Neural crest cell (in vitro differentiated cells): ENCODE measurements around the gene KCNIP3. TPM values are rescaled to one million over a fixed set of nuclear protein-coding genes. Genes with fewer than 3 reads are reported as not detected.

Experiments used
- DNase-seq: peaks from one replicate; pipeline ENCODE4 v3.0.0; 2021; ENCODE audit warnings: low read depth, mixed read lengths, low spot score
- H3K27ac Mint-ChIP-seq: one replicate; pipeline ENCODE4 v1.8.0; 2021; ENCODE audit warnings: mild to moderate bottlenecking, mixed read lengths; ENCODE audit not compliant: unreplicated experiment
- H3K27me3 Mint-ChIP-seq: 2 replicates; pipeline ENCODE4 v1.8.0; 2021; ENCODE audit warnings: low read depth, mild to moderate bottlenecking, mixed read lengths
- H3K36me3 Mint-ChIP-seq: 2 replicates; pipeline ENCODE4 v1.8.0; 2021; ENCODE audit warnings: low read depth, mild to moderate bottlenecking, mixed read lengths
- H3K4me1 Mint-ChIP-seq: 2 replicates; pipeline ENCODE4 v1.8.0; 2021; ENCODE audit warnings: mixed read lengths
- H3K4me3 Mint-ChIP-seq: one replicate; pipeline ENCODE4 v1.8.0; 2021; ENCODE audit warnings: mild to moderate bottlenecking, mixed read lengths
- H3K9me3 Mint-ChIP-seq: 2 replicates; pipeline ENCODE4 v1.8.0; 2021; ENCODE audit warnings: mixed read lengths
- CTCF ChIP-seq: fragments of 200-600 bp; sonication (generic); conservative IDR thresholded peaks from 2 replicates; pipeline ENCODE4 v1.5.0; 2021; ENCODE audit warnings: antibody characterized with exemption, mild to moderate bottlenecking
- total RNA-seq: library from RNA; stranded (reverse); gene quantifications from 2 replicates; pipeline ENCODE4 v1.2.1, GENCODE V29; 2021

Gene KCNIP3
- total RNA-seq, 1 donor from 2014 or later = 2.9 TPM

- peaks cover 8% of the 10 kb centered on the region for H3K27me3 Mint-ChIP-seq
- H3K4me3 Mint-ChIP-seq = no peak overlapping the region
- DNase-seq = no peak
- H3K36me3 Mint-ChIP-seq = no peaks in the 10 kb centered on the region
- H3K4me1 Mint-ChIP-seq = peaks cover 1% of the 10 kb centered on the region
- H3K9me3 Mint-ChIP-seq = no peaks in the 10 kb centered on the region
- no peak for TF ChIP-seq CTCF
- H3K27ac Mint-ChIP-seq = no peak overlapping the region
Observed at GRCh38 chr2:95356821-95357700, 59.9 kb downstream of the KCNIP3 start.

- peaks cover 8% of the 10 kb centered on the region for H3K27me3 Mint-ChIP-seq
- DNase-seq = no peak
- TF ChIP-seq CTCF = no peak
Observed at GRCh38 chr2:95357717-95358280, 60.7 kb downstream of the KCNIP3 start.

GRCh38 chr2:95359031-95359430 lies 61.9 kb downstream of the KCNIP3 start:
- no peak overlapping the region for H3K27ac Mint-ChIP-seq
- H3K9me3 Mint-ChIP-seq = no peaks in the 10 kb centered on the region
- no peaks in the 10 kb centered on the region for H3K4me1 Mint-ChIP-seq
- H3K4me3 Mint-ChIP-seq = no peak overlapping the region
- TF ChIP-seq CTCF = no peak
- H3K36me3 Mint-ChIP-seq = no peaks in the 10 kb centered on the region
- H3K27me3 Mint-ChIP-seq = peaks cover 8% of the 10 kb centered on the region
- DNase-seq = no peak

More at GRCh38 chr2:95357717-95358280, 60.7 kb downstream of the KCNIP3 start:
- Mint-ChIP-seq H3K4me1 (no peaks in the 10 kb centered on the region), H3K9me3 (no peaks in the 10 kb centered on the region), H3K4me3 (no peak overlapping the region), H3K36me3 (no peaks in the 10 kb centered on the region), H3K27ac (no peak overlapping the region)

GRCh38 chr2:95359501-95359930 lies 62.4 kb downstream of the KCNIP3 start:
- Mint-ChIP-seq H3K4me1 (no peaks in the 10 kb centered on the region), H3K27me3 (peaks cover 12% of the 10 kb centered on the region), H3K9me3 (no peaks in the 10 kb centered on the region), H3K4me3 (no peak overlapping the region), H3K36me3 (no peaks in the 10 kb centered on the region), H3K27ac (no peak overlapping the region)
- DNase-seq = no peak
- no peak for TF ChIP-seq CTCF

GRCh38 chr2:95361216-95361980 lies 64.3 kb downstream of the KCNIP3 start:
- no peak for TF ChIP-seq CTCF
- no peak for DNase-seq
- no peaks in the 10 kb centered on the region for H3K36me3 Mint-ChIP-seq
- H3K4me3 Mint-ChIP-seq = no peak overlapping the region
- H3K4me1 Mint-ChIP-seq = no peaks in the 10 kb centered on the region
- no peak overlapping the region for H3K27ac Mint-ChIP-seq
- H3K27me3 Mint-ChIP-seq = peaks cover 22% of the 10 kb centered on the region
- no peaks in the 10 kb centered on the region for H3K9me3 Mint-ChIP-seq
